Glomerular endothelial cell (primary cell): ENCODE data around the gene LRRC71. TPM values are rescaled to one million over a fixed set of nuclear protein-coding genes. Genes with fewer than 3 reads are reported as not detected.
A peak's percentile ranks its signal among the peaks of the same experiment; 100 is the strongest.

ENCODE experiments used
- DNase-seq: peaks from one replicate; pipeline ENCODE4 v3.0.0-alpha.2; 2011; ENCODE audit warnings: low read depth, low spot score; ENCODE audit errors: extremely low read depth
- total RNA-seq: library from RNA; depleted of rRNA; stranded (reverse); fragments of >200 nt; gene quantifications from 2 replicates; pipeline ENCODE4 v1.2.3, GENCODE V29; 2015

LRRC71 gene
- total RNA-seq, 1 donor from 2014 or later, result 0.12 TPM

- DNase-seq, result peak; percentile 80
These were observed 30.4 kb upstream of the LRRC71 start for GRCh38 chr1:156889802-156890580.

GRCh38 chr1:156892190-156893047, 28.0 kb upstream of the LRRC71 start:
- no peak for DNase-seq

- DNase-seq, result no peak
These were observed 27.1 kb upstream of the LRRC71 start, which contains the start of gene PEAR1 for GRCh38 chr1:156893048-156893953. TSS of gene PEAR1 (plus strand) at chr1:156893718. CDS start at chr1:156903927, 10,209 bp downstream.

DNA sequence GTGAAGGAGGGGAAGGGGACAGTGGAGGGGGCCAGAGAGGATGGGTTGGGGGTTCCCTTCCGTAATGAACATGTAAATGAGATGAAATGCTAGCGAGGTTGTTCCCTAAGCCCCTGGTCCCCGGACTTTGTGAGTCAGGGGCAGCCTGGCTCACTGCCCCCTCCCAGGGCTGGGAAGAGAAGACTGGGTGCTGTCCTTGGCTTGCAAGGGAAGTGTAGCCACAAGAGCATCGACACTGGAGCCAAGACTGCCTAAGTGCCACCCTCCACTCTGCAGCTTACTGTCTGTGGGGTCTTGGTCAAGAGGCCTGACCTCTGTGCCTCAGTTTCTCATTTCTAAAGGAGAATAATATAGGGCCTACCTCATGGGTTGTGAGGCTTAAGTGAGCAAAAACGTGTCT, 26.4 kb upstream of the LRRC71 start:
- DNase-seq, result no peak

DNA sequence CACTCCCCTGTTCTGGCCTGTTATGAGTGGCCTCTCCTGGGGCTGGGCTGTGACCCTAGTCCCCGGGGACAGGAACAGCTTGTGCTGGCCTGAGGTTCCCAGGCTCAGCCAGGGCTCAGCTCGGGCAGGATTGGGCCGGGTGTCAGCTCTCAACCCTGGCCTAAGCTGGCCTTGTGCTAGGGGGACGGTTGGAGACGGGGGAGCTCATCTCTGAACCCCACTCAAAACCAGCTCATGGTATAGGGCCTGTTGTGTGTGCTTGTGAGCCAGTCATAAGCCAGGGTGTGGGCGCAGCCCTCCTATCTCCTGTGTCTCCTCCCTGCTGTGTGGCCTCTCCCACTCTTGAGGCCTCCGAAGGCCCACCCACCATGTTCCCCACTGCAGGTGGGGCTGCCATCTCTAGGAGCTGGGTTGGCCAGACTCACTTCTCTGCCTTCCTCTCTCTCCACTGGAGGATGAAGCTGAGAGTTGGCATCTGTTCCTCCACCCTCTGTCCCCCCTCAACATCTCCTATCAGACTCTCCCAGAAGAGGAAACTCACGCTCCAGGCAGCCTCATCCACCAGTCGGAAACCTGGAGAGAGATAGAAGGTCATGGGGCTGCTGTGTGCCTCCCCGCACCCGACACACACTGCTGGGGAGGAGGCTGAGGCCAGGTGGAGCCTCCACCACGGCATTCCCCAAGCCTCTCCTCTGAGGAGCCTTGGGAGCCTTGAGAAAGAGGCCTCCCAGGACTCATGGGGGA, 25.5 kb upstream of the LRRC71 start:
- DNase-seq, result no peak

GRCh38 chr1:156895455-156895812, 25.0 kb upstream of the LRRC71 start:
- DNase-seq, result no peak

- DNase-seq, result no peak
These were observed 24.5 kb upstream of the LRRC71 start for GRCh38 chr1:156895927-156896326.

- DNase-seq, result no peak
These were observed 23.9 kb upstream of the LRRC71 start for GRCh38 chr1:156896490-156897033.

DNA sequence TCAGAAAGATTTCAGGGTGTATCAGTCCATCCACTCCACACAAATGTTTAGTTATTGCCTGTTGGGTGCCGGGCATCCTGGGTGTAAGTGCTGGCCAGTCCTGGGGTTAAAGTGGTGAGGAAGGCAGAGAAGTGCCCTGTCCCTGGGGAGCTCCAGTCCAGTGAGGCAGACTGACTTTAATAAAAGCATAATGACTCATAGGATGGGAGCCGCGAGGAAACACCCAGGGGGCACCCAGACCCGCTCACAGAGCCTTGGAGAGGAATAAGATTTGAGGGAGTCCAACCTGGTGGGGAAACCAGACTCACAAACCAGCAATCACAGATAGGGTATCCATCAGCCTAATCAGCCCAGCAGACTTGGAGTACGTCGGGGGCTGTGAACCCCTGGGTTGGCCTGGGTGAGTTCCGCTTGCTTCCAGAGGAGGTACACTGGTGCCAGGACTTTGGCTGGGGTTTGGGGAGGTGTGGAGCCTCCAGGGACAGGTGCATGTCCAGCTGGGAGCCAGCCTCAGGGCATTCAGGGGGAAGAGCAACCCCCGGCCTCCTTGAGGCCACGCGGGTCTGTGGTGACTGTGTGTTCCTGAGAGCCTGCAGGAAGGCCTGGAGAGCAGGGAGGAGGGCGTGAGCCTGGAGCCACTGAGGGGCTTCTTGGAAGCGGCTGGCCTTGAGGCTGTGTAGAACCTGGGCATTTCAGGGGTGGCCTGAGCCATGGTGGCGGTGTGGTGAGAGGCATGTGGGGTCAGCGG, 23.2 kb upstream of the LRRC71 start:
- DNase-seq, result no peak

GRCh38 chr1:156898161-156898566, 22.3 kb upstream of the LRRC71 start:
- peak; percentile 77 for DNase-seq

GRCh38 chr1:156898971-156899664, 21.3 kb upstream of the LRRC71 start:
- no peak for DNase-seq

DNA sequence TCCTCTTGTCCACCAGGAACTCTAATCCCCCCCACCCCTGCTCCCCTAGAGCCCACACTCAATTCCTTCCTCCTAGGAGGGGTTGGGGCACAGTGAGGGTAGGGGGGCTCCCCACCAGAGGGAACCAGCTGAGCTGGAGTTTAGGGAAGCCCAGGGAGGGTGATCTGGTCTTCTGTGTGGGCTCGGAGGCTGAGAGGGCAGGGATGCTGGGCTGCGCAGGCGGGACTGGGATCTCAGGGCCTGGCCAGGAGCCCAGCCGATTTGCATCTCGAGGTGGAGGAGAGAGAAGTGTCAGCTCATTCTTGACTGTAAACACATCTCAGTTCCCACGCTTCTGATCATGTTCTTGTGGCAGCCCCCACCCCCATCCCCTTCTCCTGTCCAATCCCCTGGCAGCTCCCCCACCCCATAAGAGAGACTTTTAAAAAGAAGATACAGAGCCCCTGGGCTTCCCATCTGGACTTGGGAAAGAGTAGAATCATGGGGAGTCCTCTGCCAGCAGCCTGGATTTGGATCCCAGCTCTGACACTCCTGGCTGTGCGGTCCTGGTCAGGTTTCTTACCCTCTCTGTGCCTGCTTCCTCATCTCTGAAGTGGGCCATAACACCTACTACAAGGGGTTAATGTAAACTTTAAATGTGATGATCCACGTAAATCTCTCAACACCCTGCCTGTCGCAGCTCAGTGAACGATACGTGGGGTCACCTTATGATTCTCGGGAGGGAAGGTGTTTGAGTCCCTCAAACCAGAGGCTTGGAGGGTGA, 20.3 kb upstream of the LRRC71 start:
- DNase-seq, result no peak

DNA sequence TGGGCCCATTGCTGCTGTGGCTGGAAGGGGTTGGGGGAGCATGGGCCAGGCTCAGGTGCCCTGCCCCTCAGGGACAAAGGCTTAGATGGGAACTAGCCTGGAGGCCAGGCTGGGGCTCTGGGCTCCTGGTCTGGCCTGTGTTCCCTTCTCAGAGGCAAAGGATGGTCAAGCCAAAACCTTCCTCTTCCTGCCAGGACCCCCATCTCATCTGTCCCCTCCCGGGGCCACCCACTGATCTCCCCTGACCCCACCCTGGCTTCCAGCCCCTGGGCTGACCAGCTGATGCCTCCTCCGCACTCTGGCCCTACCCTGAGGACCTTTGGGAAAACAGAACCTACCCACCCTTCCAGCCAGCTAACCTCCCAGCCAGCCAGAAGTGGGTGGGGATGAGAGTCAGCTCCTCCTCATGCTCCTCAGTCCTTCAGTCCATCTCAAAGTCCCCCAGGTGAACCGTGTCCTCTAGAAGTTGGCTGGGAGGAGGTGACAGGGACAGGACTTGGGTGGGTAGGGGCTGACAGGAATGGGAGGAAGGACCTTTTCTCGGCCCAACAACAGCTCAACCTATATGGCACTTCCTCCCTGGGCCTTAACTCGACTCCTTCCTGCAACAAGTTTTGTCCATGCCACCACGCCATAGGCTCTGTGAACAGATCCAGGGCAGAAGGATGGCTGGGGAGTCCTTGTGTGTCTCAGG, 19.4 kb upstream of the LRRC71 start:
- no peak for DNase-seq

GRCh38 chr1:156901590-156901900, 18.9 kb upstream of the LRRC71 start:
- DNase-seq, result no peak

DNA sequence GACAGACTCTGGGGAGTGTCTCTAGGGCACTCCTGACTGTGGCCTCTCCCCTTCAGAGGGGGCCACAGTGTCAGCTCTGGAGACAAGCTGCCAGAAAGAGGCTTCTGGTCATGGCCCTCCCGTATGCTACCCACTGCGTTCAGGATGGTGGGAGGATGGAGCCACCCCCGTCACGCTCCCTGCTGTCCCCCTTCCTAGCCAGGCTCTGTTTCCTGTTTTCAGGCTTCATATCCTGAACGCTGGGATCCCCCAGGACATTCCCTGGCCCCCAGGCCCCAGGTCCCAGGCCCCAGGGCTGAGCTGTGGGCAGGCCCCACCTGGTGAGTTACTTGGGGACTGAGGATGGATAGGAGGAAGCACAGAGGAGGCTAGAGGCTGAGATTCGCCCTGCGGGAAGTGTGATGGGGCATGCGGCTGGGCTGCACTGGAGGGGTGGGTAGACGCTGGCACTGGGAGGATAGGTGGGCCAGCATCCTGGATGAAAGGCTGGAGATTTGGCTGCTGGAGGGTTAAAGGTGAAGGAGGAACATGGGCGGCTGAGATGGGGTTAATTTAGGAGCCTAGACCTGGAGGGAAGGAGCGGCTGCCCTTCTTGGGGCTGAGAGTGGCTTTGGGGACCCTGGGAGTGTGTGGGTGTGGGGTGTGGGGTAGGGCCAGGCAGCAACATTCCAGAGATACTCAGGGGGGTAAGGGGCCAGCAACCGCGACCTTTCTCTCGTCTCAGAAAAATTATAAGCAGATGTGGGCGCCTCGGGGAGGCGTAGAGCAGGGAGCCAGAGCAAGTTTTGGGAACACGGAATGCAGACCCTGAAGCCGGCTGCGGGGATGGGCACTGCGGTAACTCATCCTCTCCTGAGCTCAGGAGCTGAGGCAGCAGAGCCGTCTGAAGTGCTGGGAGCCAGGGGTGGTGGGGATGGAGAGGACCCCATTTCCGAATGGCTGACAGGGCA, 18.2 kb upstream of the LRRC71 start:
- no peak for DNase-seq

- no peak for DNase-seq
These were observed 16.9 kb upstream of the LRRC71 start for GRCh38 chr1:156903328-156904091.
